Bone marrow (tissue), 2 donors: ENCODE results near the gene AGAP3.

ENCODE experiments used
- DNase-seq, 2 donors: peaks; one replicate each; lab custom pipeline; 2025; lab: John Stamatoyannopoulos, UW

The AGAP3 gene

GRCh38 chr7:151088019-151088855, 2.0 kb downstream of the AGAP3 start:
- peak in 1 of 2 donors; percentile 67 for DNase-seq

- DNase-seq = peak in 1 of 2 donors; percentile 67
These were observed 2.8 kb downstream of the AGAP3 start for GRCh38 chr7:151088856-151089699.

- no peak for DNase-seq
These were observed 3.8 kb downstream of the AGAP3 start for GRCh38 chr7:151089893-151090730.

GRCh38 chr7:151091003-151091402, 4.7 kb downstream of the AGAP3 start:
- no peak for DNase-seq

- no peak for DNase-seq
These were observed 5.2 kb downstream of the AGAP3 start for GRCh38 chr7:151091431-151091830.

GRCh38 chr7:151091988-151092387, 5.7 kb downstream of the AGAP3 start:
- DNase-seq = no peak

- DNase-seq = no peak
These were observed 7.5 kb downstream of the AGAP3 start for GRCh38 chr7:151093748-151094147.

GRCh38 chr7:151094675-151095074, 8.4 kb downstream of the AGAP3 start:
- no peak for DNase-seq

- no peak for DNase-seq
These were observed 9.0 kb downstream of the AGAP3 start for GRCh38 chr7:151095123-151095797.

GRCh38 chr7:151095828-151096475, 9.7 kb downstream of the AGAP3 start:
- DNase-seq = no peak

- DNase-seq = no peak
These were observed 13.4 kb downstream of the AGAP3 start for GRCh38 chr7:151099486-151100211.

- DNase-seq = no peak
These were observed 14.6 kb downstream of the AGAP3 start for GRCh38 chr7:151100921-151101320.

GRCh38 chr7:151101621-151102396, 15.5 kb downstream of the AGAP3 start:
- no peak for DNase-seq

GRCh38 chr7:151102991-151103390, 16.7 kb downstream of the AGAP3 start:
- DNase-seq = no peak

GRCh38 chr7:151103973-151104372, 17.7 kb downstream of the AGAP3 start:
- DNase-seq = no peak

GRCh38 chr7:151104411-151105235, 18.3 kb downstream of the AGAP3 start:
- DNase-seq = no peak

- DNase-seq = no peak
These were observed 21.6 kb downstream of the AGAP3 start for GRCh38 chr7:151107882-151108281.
